Cardiac muscle cell (in vitro differentiated cells and primary cell): ENCODE results near the gene MYLK. TPM values are rescaled to one million over a fixed set of nuclear protein-coding genes. Genes with fewer than 3 reads are reported as not detected.
A peak's percentile ranks its signal among the peaks of the same experiment; 100 is the strongest.
"Not testable (repeated sequence)": the region's sequence is repeated elsewhere in the genome, so short reads cannot be mapped to it uniquely, and the experiment has no call there.

Experiments used
- DNase-seq, 2 donors: peaks; one replicate each; pipeline versions ENCODE4 v3.0.0 to v3.0.0-alpha.2; 2010 to 2017; ENCODE audit warnings: low read depth in 1 of 2, low spot score in 1 of 2
- H3K27ac ChIP-seq: fragments of 200-600 bp; sonication (generic); 2 replicates; pipeline ENCODE4 v1.5.1; 2016
- H3K27me3 ChIP-seq: fragments of 200-600 bp; sonication (generic); 2 replicates; pipeline ENCODE4 v1.6.0; 2016; ENCODE audit warnings: control low read depth
- H3K36me3 ChIP-seq: fragments of 200-600 bp; sonication (generic); 2 replicates; pipeline ENCODE4 v1.5.1; 2016; ENCODE audit warnings: control low read depth
- H3K4me1 ChIP-seq: fragments of 200-600 bp; sonication (generic); 2 replicates; pipeline ENCODE4 v1.8.1; 2017; ENCODE audit warnings: low read depth, mild to moderate bottlenecking, mixed run types
- H3K4me3 ChIP-seq: fragments of 200-600 bp; sonication (generic); 2 replicates; pipeline ENCODE4 v1.5.1; 2016; ENCODE audit warnings: mild to moderate bottlenecking
- H3K9me3 ChIP-seq: fragments of 200-600 bp; sonication (generic); 2 replicates; pipeline ENCODE4 v1.5.1; 2017; ENCODE audit warnings: low read depth, mild to moderate bottlenecking, control low read depth
- polyA plus RNA-seq: library from polyadenylated mRNA; unstranded; fragments of >200 nt; fragmentation: Nextera tagmentation; extraction: Ambion mirVana; gene quantifications from 2 replicates; pipeline ENCODE4 v1.2.1, GENCODE V29; 2016
- total RNA-seq: library from RNA; depleted of rRNA; stranded (reverse); fragments of >200 nt; gene quantifications from 2 replicates; pipeline ENCODE4 v1.2.3, GENCODE V29; 2016
- TF ChIP-seq, protein P1 (sequence below): IDR thresholded peaks from 2 replicates; pipeline ENCODE4 v1.5.1; 2012; ENCODE audit warnings: low read depth, mild to moderate bottlenecking, low read length

MYLK gene
- total and polyA plus RNA-seq, 2 experiments from 2014 or later, result 2.0 to 5.8 TPM

DNA sequence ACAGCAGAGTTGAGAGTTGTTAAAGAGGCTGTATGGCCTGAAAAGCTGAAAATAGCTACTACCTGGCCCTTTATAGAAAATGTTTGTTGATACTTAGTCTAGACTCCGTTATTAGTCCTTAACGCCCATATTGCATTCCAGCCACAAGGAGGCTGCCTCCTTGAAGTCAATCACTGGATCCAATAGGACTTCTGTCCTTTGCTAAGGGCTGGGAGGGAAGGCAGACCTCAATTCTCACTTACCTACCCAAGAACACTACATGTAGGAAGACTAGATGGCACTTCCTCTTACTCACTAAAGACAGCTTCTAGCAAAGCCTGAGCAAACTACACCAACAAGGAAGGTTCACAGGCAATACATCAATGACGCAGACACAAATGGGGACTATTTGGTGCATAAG lies 159.8 kb downstream of the MYLK start:
- Histone ChIP-seq H3K4me1 (no peaks in the 10 kb centered on the region), H3K4me3 (no peak overlapping the region), H3K36me3 (no peaks in the 10 kb centered on the region), H3K9me3 (no peaks in the 10 kb centered on the region), H3K27me3 (peaks cover 2% of the 10 kb centered on the region), H3K27ac (no peak overlapping the region)
- TF ChIP-seq, protein P1, sequence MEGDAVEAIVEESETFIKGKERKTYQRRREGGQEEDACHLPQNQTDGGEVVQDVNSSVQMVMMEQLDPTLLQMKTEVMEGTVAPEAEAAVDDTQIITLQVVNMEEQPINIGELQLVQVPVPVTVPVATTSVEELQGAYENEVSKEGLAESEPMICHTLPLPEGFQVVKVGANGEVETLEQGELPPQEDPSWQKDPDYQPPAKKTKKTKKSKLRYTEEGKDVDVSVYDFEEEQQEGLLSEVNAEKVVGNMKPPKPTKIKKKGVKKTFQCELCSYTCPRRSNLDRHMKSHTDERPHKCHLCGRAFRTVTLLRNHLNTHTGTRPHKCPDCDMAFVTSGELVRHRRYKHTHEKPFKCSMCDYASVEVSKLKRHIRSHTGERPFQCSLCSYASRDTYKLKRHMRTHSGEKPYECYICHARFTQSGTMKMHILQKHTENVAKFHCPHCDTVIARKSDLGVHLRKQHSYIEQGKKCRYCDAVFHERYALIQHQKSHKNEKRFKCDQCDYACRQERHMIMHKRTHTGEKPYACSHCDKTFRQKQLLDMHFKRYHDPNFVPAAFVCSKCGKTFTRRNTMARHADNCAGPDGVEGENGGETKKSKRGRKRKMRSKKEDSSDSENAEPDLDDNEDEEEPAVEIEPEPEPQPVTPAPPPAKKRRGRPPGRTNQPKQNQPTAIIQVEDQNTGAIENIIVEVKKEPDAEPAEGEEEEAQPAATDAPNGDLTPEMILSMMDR, result peak; percentile 23
- DNase-seq, result no peak

GRCh38 chr3:123723522-123724168 lies 160.5 kb downstream of the MYLK start:
- TF ChIP-seq, protein P1, result peak; percentile 86
- H3K4me1 ChIP-seq, result no peaks in the 10 kb centered on the region

DNA sequence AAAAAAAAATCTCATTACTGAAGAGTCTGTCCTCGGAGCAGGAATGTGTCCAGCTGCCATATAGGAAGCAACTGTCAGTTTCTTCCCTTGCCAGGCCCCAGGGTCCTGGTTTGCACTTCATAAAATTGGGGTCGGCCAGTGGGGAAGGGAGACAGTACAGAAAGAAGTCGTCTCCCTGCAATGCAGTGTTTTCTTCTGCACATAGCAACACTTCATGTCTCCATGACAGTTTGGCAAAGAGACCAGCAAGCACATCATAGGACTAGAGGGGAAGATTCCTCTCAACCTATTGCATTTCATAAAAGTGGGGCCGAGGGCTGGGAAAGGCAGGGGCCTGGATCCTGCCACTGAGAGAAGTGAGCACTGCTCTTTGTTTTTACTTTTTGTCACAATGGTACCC lies 161.1 kb downstream of the MYLK start:
- H3K27ac ChIP-seq, result no peak overlapping the region
- TF ChIP-seq, protein P1, result no peak
- H3K4me3 ChIP-seq, result no peak overlapping the region
- no peak for DNase-seq
- peaks cover 2% of the 10 kb centered on the region for H3K27me3 ChIP-seq
- H3K4me1 ChIP-seq, result no peaks in the 10 kb centered on the region
- no peaks in the 10 kb centered on the region for H3K9me3 ChIP-seq
- no peaks in the 10 kb centered on the region for H3K36me3 ChIP-seq

More at GRCh38 chr3:123723522-123724168, 160.5 kb downstream of the MYLK start:
- Histone ChIP-seq H3K36me3 (no peaks in the 10 kb centered on the region), H3K27ac (no peak overlapping the region), H3K4me3 (no peak overlapping the region), H3K27me3 (peaks cover 2% of the 10 kb centered on the region), H3K9me3 (no peaks in the 10 kb centered on the region)
- peak; percentile 86 to 91 for DNase-seq

- TF ChIP-seq, protein P1, result no peak
- Histone ChIP-seq H3K9me3 (no peaks in the 10 kb centered on the region), H3K4me3 (no peak overlapping the region), H3K36me3 (no peaks in the 10 kb centered on the region), H3K4me1 (no peaks in the 10 kb centered on the region), H3K27ac (no peak overlapping the region), H3K27me3 (peaks cover 2% of the 10 kb centered on the region)
- DNase-seq, result no peak
These were observed 161.7 kb downstream of the MYLK start for GRCh38 chr3:123722456-123722855.

DNA sequence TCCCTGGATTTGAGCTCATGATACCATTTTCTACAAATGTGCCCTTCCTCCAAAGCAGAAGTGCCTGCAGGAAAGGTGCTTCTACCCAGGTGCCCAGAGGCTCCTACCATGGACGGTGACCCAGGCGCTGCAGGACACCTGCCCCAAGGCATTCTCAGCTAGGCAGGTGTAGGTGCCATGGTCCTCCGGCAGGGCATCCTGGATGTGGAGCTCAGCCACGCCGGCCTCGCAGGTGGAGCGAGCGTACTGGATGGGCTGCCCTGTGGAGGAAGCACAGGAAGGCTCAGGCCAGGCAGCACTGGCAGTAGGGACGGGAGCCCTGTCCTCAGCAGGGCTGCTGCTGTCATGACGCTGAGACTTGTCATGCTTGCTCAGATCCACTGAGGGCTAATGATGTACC lies 162.1 kb downstream of the MYLK start:
- no peaks in the 10 kb centered on the region for H3K9me3 ChIP-seq
- H3K4me3 ChIP-seq, result no peak overlapping the region
- TF ChIP-seq, protein P1, result no peak
- H3K4me1 ChIP-seq, result no peaks in the 10 kb centered on the region
- no peak overlapping the region for H3K27ac ChIP-seq
- peaks cover 2% of the 10 kb centered on the region for H3K27me3 ChIP-seq
- DNase-seq, result no peak
- H3K36me3 ChIP-seq, result no peaks in the 10 kb centered on the region

GRCh38 chr3:123721095-123721689 lies 162.9 kb downstream of the MYLK start:
- not testable (repeated sequence) for H3K9me3 ChIP-seq, DNase-seq, H3K27ac ChIP-seq, H3K4me3 ChIP-seq, H3K36me3 ChIP-seq, H3K4me1 ChIP-seq, H3K27me3 ChIP-seq
